Measurements from ENCODE around the gene EXT2. TPM values are rescaled to one million over a fixed set of nuclear protein-coding genes. Genes with fewer than 3 reads are reported as not detected.

EXT2 gene
- total and polyA plus RNA-seq, 2 donors from 2014 or later: 29.8 to 54.1 TPM

GRCh38 chr11:44113572-44113971, 18.1 kb downstream of the EXT2 start:
- H3K4me1 ChIP-seq (ENCODE audit: control insufficient read depth in 2 of 3, insufficient read depth in 2 of 3, low read depth in 1 of 3, low read length in 3 of 3): no peaks in the 10 kb centered on the region
- no peaks in the 10 kb centered on the region for H3K27me3 ChIP-seq (ENCODE audit: control insufficient read depth, insufficient read depth, low read length)
- FAIRE-seq (no peak), DNase-seq (no peak)
- no peak for TF ChIP-seq CTCF (IDR thresholded peaks at IDR 0.05; ENCODE audit: borderline replicate concordance, extremely low read depth, insufficient read depth)
- no peak overlapping the region for H3K9ac ChIP-seq (ENCODE audit: low read length in 3 of 3)
- peaks cover 3 to 22% (median 21%) of the 10 kb centered on the region in 3 donors for H3K36me3 ChIP-seq (ENCODE audit: control insufficient read depth in 2 of 3, insufficient read depth in 3 of 3, low read length in 3 of 3)
- H3K27ac ChIP-seq (ENCODE audit: low read depth in 2 of 2, low read length in 2 of 2): no peak overlapping the region
- H3K4me3 ChIP-seq (ENCODE audit: low read length in 3 of 3): no peak overlapping the region
- no peaks in the 10 kb centered on the region for H3K9me3 ChIP-seq (ENCODE audit: control insufficient read depth in 2 of 3, insufficient read depth in 1 of 3, low read length in 3 of 3)
- intact Hi-C loops (cut with DNase I): loop anchor here (10.0 kb wide), 1 partner anchor 421 kb away; no protein-coding TSS in a partner anchor

GRCh38 chr11:44116234-44116830, 20.9 kb downstream of the EXT2 start:
- peaks cover 3 to 29% (median 17%) of the 10 kb centered on the region in 3 donors for H3K36me3 ChIP-seq (ENCODE audit: control insufficient read depth in 2 of 3, insufficient read depth in 3 of 3, low read length in 3 of 3)
- FAIRE-seq (no peak), DNase-seq (no peak)
- H3K4me3 ChIP-seq (ENCODE audit: low read length in 3 of 3): no peak overlapping the region
- H3K9me3 ChIP-seq (ENCODE audit: control insufficient read depth in 2 of 3, insufficient read depth in 1 of 3, low read length in 3 of 3): no peaks in the 10 kb centered on the region
- TF ChIP-seq CTCF (IDR thresholded peaks at IDR 0.05; ENCODE audit: borderline replicate concordance, extremely low read depth, insufficient read depth): no peak
- H3K27ac ChIP-seq (ENCODE audit: low read depth in 2 of 2, low read length in 2 of 2): no peak overlapping the region
- intact Hi-C loops (cut with DNase I): loop anchor here (10.0 kb wide), 1 partner anchor 418 kb away; no protein-coding TSS in a partner anchor
- no peaks in the 10 kb centered on the region for H3K27me3 ChIP-seq (ENCODE audit: control insufficient read depth, insufficient read depth, low read length)
- H3K4me1 ChIP-seq (ENCODE audit: control insufficient read depth in 2 of 3, insufficient read depth in 2 of 3, low read depth in 1 of 3, low read length in 3 of 3): no peaks in the 10 kb centered on the region
- no peak overlapping the region for H3K9ac ChIP-seq (ENCODE audit: low read length in 3 of 3)

GRCh38 chr11:44120169-44120568, 24.7 kb downstream of the EXT2 start:
- Histone ChIP-seq H3K27me3 (ENCODE audit: control insufficient read depth, insufficient read depth, low read length) (no peaks in the 10 kb centered on the region), H3K36me3 (ENCODE audit: control insufficient read depth in 2 of 3, insufficient read depth in 3 of 3, low read length in 3 of 3) (peaks cover 0 to 16% (median 8%) of the 10 kb centered on the region in 3 donors), H3K27ac (ENCODE audit: low read depth in 2 of 2, low read length in 2 of 2) (no peak overlapping the region), H3K9ac (ENCODE audit: low read length in 3 of 3) (no peak overlapping the region), H3K4me3 (ENCODE audit: low read length in 3 of 3) (no peak overlapping the region), H3K9me3 (ENCODE audit: control insufficient read depth in 2 of 3, insufficient read depth in 1 of 3, low read length in 3 of 3) (no peaks in the 10 kb centered on the region), H3K4me1 (ENCODE audit: control insufficient read depth in 2 of 3, insufficient read depth in 2 of 3, low read depth in 1 of 3, low read length in 3 of 3) (no peaks in the 10 kb centered on the region)
- intact Hi-C loops (cut with DNase I): no loop called here
- TF ChIP-seq CTCF (IDR thresholded peaks at IDR 0.05; ENCODE audit: borderline replicate concordance, extremely low read depth, insufficient read depth): no peak
- FAIRE-seq: no peak
- no peak for DNase-seq

All from kidney (tissue), 14 donors.